NCI-H524 (cell line): Measurements from ENCODE around the gene LRRTM1.

ENCODE experiments used
- DNase-seq, 2 experiments: peaks; one replicate each; lab custom pipeline; 2025; lab: John Stamatoyannopoulos, UW

The LRRTM1 gene

DNA sequence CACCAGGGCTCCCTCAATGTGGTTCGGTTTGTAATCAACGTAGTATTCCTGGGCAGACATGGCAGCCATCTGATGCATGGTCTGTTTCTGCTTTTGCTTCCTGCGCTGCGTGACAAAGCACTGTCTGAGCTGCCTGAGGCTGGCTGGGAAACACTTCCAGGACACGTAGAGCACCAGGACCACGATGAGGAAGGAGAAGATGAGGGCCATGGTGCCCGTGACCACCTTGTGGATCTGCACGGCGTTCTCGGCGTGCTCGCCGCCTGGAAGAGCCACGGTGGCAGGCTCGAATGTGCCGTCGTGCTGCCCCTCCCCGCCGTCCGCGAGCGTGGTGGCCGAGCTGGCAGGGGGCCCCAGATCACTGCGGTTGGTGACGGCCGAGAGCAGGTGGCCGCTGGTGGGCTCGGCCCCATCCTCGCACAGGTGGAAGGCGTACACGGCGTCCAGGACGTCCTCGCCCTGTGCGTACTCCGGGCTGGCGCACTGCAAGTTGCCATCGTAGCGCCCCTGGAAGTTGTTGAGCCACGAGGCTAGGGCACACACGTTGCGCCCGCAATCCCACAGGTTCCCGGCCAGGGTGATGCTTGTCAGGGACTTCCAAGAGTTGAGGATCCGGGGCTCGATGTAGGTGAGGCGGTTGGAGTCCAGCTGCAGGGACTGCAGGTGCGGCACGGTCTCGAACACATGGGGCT lies 2.1 kb downstream of the LRRTM1 start:
- DNase-seq = no peak

- DNase-seq = no peak
Measured at GRCh38 chr2:80302001-80302313, 2.6 kb downstream of the LRRTM1 start.

- DNase-seq = no peak
Measured at GRCh38 chr2:80300954-80301353, 3.6 kb downstream of the LRRTM1 start.

- no peak for DNase-seq
Measured at GRCh38 chr2:80300346-80300745, 4.2 kb downstream of the LRRTM1 start.

- DNase-seq = no peak
Measured at GRCh38 chr2:80299661-80300060, 4.9 kb downstream of the LRRTM1 start.

DNA sequence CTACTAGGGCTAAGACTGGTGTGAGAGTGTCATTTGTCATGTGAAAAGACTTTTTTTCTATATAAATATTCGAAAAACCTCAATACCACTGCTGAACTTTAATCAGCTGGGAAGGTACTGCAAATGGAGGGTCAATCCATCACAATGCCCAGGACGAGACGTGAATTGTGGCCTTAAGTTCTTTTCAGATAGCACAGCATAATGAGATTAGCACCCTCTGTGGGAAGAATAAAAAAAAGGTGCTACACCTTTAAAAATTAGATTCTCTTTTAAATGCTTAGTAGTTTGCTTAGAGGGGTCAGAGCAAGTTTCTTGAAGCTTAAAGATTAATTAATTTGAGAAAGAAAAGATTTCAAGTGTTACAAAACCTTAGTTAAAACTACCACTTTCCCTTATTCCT lies 5.6 kb downstream of the LRRTM1 start:
- DNase-seq = no peak

DNA sequence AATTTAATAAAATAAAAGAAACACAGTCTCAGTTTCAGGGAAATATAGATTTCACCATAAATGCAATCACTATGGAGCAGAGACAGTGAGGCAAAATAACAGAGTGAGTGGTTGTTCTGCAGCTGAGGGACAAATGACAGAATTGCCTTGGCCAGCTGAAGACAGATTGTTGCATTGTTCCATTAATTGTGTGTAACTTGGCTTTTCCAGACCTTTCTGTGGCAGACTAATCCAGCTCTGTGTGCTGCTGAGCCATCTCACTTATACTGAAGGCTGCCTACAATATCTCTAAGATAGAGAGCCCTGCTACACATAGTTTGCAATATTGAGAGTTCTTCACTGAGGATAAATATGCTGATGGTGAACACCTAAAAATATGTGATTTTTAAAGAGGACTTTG lies 11.5 kb downstream of the LRRTM1 start:
- DNase-seq = no peak

- no peak for DNase-seq
Measured at GRCh38 chr2:80292474-80292873, 12.1 kb downstream of the LRRTM1 start.

- no peak for DNase-seq
Measured at GRCh38 chr2:80291656-80292055, 12.9 kb downstream of the LRRTM1 start.

- peak in 1 of 2 experiments; percentile 26 for DNase-seq
Measured at GRCh38 chr2:80288576-80288975, 16.0 kb downstream of the LRRTM1 start.

- no peak for DNase-seq
Measured at GRCh38 chr2:80281049-80281448, 23.5 kb downstream of the LRRTM1 start.

DNA sequence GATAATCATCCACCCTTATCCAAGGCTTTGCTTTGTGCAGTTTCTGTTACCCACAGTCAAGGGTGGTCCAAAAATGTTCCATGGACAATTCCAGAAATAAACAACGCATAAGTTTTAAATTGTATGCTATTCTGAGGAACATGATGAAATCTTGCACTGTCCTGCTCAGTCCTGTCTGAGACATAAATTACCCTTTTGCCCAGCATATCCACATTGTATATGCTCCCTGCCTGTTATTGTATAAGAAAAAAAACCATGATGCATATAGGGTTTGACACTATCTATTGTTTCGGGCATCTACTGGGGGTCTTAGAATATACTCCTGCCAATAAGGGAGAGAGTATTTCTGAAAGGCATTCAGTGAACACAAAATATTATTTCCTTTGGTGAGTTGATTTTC lies 24.0 kb downstream of the LRRTM1 start:
- no peak for DNase-seq

DNA sequence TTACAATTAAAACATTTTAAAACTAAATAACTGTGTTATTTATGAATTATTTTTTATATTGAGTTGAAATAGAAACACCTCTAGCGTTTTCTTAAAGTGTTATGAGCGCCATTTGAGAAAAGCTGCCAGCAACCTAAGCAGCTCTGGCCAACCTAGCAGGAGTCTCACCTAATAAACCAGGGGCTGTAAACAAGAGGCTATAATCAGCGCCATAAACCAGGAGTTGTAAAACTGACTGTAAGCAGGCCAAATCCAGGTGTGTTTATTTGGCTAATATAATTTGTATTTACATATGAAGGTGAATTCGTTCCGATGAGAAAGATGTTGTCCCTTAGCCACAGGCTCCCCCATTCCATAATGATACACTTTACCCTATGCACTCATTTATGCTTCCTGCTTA lies 34.7 kb downstream of the LRRTM1 start:
- no peak for DNase-seq

GRCh38 chr2:80266231-80266630 lies 38.3 kb downstream of the LRRTM1 start:
- no peak for DNase-seq

DNA sequence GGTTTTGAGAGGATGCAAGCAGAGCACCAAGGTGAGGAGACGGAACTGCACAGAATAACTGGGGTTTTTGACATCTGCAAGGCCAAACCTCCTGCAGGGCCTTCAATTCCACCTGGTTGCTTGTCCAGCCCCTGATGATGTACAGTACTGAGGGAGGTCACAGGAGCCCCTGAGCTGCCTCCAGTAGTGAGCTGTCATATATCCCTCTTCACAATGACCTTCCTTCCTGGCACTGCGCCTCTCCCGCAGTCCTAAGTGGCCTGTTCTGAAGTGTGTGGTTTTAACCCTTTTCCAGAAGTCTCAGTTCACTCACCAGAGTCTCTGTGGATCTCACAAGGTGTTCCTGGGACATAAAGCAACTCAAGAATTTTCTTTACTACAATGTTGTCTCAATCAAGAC lies 45.3 kb downstream of the LRRTM1 start:
- no peak for DNase-seq

DNA sequence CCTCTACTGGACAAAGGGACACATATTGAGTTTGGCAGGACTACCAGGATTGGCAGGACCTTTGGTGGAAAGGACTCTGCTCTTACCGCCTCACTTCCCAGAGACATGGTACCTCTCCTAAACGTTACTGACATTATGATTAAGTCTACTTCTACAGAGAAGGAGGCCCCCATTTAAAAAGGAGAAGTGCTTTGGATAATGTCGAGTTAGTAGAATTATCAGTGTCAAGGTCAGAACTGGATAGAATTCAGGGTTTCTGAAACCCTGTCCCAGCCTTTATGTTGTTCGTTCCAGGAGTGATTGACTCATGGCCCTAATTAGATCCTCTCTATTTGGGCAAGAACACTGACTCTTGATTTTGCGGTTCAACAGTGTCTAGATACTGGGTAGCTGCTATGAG lies 45.8 kb downstream of the LRRTM1 start:
- DNase-seq = no peak

GRCh38 chr2:80258341-80258740 lies 46.2 kb downstream of the LRRTM1 start:
- DNase-seq = no peak

DNA sequence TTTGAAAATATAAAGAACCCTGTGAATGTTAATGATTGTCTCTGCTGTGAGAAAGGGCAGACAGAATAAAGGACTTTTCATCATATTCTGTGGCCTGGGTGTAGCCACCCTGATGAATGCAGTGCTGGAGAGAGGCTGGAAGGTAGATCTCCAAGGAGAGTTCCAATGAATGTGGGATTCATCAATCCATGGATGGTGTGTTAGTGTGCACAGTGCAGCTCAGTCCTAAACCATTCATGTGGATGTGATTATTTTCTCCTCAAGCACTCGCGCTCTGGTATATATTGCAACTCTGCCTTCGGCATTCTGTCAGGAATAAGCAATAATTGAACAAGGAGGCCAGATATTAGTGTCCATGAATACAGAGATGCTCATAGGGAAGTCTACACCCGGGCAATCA lies 47.1 kb downstream of the LRRTM1 start:
- no peak for DNase-seq

- no peak for DNase-seq
Measured at GRCh38 chr2:80256782-80257167, 47.8 kb downstream of the LRRTM1 start.

- peak; percentile 4 to 17 for DNase-seq
Measured at GRCh38 chr2:80255918-80256781, 48.4 kb downstream of the LRRTM1 start.

- no peak for DNase-seq
Measured at GRCh38 chr2:80252294-80252986, 52.1 kb downstream of the LRRTM1 start.
